ENCODE measurements around the gene CARMIL1.

DNA sequence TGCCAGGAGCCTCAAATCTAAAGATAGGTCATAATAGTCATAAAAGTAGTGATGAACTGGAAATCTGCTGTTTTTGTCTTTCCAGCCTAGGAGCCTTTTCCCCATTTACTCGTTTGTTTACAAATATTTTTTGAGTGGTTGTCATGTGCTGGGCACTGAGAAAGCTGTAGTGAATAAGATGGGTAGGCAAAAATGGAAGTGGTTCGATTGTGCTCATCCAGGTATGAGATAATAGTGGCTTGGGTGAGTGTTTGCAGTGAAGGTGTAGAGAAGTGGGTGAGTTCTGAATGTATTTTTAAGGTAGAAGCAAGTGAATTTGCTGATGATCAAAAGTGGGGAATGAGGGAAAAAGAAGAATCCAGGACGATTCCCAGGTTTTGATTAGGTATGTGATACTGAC, 53.0 kb downstream of the CARMIL1 start:
- TF ChIP-seq, protein P1, sequence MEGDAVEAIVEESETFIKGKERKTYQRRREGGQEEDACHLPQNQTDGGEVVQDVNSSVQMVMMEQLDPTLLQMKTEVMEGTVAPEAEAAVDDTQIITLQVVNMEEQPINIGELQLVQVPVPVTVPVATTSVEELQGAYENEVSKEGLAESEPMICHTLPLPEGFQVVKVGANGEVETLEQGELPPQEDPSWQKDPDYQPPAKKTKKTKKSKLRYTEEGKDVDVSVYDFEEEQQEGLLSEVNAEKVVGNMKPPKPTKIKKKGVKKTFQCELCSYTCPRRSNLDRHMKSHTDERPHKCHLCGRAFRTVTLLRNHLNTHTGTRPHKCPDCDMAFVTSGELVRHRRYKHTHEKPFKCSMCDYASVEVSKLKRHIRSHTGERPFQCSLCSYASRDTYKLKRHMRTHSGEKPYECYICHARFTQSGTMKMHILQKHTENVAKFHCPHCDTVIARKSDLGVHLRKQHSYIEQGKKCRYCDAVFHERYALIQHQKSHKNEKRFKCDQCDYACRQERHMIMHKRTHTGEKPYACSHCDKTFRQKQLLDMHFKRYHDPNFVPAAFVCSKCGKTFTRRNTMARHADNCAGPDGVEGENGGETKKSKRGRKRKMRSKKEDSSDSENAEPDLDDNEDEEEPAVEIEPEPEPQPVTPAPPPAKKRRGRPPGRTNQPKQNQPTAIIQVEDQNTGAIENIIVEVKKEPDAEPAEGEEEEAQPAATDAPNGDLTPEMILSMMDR (IDR thresholded peaks at IDR 0.05): no peak
- no peak for TF ChIP-seq POLR2A (IDR thresholded peaks at IDR 0.05)
